Fibroblast of peridontal ligament (primary cell): ENCODE results near the gene ITCH.
A peak's percentile ranks its signal among the peaks of the same experiment; 100 is the strongest.

Experiments
- DNase-seq: peaks from one replicate; pipeline ENCODE4 v3.0.0-alpha.2; 2010; ENCODE audit errors: extremely low read depth

The ITCH gene

GRCh38 chr20:34530342-34530741 lies 167.3 kb downstream of the ITCH start:
- DNase-seq = no peak

DNA sequence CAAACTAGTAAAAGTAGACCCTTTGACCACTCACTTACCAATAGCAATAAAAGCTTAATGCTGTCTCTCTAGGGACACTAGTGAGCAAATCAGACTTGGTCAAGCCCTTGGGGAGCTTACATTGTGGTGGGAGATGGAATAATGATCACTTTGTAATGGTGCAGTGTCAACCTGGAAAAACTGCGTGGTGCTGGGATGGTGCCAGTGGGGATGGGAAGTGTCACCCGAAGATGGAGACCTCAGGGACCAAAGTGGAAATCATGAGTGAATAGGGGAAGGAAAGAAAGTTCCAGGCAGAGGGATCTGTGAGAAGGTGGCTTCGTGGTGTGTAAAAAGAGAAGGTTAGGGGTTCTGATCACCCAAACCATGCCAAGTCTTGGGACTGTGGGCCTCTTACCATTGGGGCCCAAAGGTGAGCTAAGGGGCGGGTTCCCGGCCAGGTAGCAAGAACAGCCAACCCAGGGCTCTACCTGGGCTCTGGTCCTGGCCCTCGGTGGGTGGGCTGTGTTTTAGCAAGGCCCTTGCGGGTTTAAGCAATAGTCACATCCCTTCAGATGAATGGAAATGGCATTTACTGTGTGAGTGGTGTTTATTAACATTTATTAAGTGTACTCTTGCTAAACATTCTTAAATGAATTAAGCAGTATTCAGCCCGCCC lies 168.7 kb downstream of the ITCH start:
- no peak for DNase-seq

GRCh38 chr20:34532320-34532719 lies 169.2 kb downstream of the ITCH start:
- no peak for DNase-seq

- no peak for DNase-seq
Observed at GRCh38 chr20:34532756-34533155, 169.7 kb downstream of the ITCH start.

DNA sequence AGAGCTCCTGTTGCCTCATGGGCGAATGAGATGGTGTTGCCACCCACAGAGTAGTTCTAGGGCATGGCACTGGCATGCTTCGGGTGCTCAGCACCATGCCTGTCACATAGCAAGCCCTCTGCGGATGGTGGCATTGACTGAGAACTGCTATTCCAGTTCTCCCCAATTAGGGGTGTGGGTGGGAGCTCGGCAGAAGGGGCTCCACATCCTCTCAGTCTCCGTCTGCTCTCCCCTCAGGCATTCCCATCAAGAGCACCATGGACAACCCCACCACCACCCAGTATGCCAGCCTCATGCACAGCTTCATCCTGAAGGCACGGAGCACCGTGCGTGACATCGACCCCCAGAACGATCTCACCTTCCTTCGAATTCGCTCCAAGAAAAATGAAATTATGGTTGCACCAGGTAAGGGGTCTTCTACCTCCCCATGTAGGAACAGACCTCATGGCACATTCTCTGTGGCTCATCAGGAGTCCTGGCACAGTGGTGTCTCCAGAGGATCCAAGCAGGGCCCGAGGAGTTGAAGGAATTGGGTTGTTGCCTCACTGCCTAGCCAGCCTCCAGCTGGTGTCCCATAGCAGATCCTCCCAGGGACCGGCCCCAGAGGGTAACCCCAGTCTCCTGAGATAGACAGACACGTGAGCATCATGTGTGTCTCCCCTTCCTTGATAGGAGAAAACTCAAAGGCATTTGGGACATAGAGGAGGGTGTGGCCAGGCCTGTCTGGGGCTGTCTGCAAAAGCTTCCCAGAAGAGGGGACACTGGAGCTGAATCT lies 171.5 kb downstream of the ITCH start:
- no peak for DNase-seq

- no peak for DNase-seq
Observed at GRCh38 chr20:34535301-34535840, 172.3 kb downstream of the ITCH start.

DNA sequence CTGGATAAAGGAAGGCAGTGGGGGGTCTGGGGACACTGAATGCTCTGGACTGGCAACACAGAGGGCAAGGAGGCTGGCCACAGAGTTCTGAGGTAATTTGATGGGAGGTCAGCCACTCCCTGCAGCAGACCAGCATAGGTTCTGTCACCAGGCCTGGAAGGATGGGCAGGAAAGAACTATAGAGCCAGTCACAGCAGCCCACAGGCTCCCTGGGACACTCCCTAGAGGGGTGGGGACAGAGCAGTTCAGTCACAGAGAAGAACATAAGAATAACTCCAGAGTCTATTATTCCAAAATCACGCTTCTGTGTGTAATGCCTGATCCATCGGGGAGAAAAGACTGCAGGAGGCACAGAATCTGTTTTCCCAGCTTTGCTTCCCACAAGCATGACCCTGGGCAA lies 172.8 kb downstream of the ITCH start:
- DNase-seq = no peak

DNA sequence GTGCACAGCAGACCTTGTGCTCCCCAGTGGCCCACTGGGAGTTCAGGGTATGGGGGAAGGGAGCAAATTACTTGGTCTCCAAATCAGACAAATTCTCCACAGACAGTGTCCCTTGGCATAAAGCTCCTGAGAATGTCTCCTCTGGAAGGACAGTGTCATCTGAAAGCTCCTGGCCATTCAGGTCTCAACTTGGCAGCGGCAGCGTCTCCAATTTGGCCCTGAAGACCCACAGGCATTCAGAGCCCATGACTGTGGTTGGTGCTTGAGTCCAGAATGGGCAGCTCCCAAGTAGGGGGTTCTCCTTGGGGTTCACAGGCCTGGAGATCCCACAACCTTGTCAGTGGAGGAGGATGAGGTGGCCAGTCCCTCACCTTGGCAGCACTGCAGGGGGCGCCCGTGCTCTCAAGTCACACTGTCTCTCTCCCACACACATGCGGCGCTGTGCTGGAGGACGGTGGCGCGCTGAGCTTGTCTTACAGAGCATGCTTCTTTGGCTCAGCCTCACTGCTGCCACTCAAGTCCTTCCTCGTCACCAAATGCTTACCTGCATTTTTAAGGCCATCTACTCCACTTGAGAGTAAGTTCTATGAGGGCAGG lies 173.8 kb downstream of the ITCH start:
- no peak for DNase-seq

GRCh38 chr20:34537651-34538050 lies 174.6 kb downstream of the ITCH start:
- DNase-seq = no peak

GRCh38 chr20:34538671-34539123 lies 175.6 kb downstream of the ITCH start:
- peak; percentile 75 for DNase-seq

DNA sequence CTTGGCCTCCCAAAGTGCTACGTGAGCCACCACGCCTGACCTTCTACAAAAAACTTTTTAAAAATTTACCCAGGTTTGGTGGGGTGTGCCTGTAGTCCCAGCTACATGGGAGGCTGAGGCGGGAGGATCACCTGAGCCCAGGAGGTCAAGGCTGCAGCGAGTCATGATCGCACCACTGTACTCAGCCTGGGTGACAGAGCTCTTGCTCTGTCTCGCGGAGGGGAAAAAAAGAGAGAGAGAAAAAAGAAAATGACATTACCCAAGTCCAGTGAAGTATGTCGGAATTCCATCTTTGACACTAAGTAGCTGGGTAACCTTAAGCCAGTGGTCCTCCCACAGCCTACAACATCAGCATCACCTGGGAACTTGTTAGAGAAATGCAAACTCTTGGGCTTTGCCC lies 176.7 kb downstream of the ITCH start:
- DNase-seq = no peak

DNA sequence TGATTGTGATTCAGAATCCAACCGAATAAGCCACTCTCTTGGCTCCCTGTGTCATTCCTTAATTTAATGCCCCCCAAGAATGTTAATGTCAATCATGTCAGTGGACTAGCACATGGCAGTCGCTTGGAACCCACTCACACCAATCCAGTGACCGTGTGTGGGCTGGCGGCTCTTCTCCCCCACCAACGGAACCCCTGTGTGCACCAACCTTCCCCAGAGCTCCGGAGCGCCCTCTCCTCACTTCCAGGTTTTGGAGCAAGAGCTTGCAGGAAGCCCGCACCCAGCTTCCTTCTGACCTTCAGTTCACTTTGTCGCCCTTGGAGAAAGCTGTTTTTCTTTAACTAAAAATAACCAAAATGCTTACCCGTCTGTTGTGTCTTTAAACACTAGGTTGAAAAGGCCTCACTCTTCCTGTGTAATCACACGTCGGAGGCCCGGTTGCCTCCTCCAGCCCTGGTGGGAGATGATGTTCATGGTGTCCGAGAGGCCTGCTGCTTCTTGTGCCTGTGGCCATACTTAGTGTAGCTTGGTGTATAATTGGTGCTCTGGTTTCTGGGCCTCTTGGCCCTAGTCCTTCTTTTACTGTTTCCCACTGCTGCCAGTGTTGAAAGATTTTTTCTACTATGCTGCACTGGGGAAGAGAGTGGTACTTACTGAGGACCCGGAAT lies 177.7 kb downstream of the ITCH start:
- no peak for DNase-seq

DNA sequence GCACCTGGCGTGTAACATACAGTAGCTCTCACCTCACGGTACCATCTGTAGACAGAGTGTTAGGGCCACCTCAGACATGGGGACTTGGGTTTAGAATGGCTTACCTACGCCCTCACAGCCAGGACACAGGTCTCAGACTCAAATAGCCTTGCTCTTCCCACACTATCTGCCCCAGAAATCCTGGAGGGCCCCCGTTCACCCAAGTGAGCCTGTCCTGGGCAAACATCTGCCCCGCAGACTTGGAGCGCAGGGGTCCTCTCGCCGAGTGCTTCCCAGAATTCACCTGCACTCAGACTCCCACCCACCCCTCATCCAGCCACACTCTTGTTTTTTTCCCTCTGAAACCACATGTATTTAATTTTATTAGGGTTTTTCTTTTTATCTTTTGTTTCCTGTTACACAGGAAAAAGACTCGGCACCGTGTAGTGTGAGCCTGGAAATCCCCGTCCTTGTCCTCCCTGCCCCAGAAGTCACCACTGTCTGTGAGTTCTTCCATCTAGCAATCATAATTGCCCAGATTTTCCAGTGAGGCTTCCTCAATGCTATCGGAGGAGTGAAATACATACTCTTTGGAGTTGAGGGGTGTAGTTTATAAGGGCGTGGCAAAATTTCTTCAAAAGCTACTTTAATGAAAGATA lies 178.3 kb downstream of the ITCH start:
- no peak for DNase-seq

GRCh38 chr20:34541917-34542316 lies 178.8 kb downstream of the ITCH start:
- no peak for DNase-seq

DNA sequence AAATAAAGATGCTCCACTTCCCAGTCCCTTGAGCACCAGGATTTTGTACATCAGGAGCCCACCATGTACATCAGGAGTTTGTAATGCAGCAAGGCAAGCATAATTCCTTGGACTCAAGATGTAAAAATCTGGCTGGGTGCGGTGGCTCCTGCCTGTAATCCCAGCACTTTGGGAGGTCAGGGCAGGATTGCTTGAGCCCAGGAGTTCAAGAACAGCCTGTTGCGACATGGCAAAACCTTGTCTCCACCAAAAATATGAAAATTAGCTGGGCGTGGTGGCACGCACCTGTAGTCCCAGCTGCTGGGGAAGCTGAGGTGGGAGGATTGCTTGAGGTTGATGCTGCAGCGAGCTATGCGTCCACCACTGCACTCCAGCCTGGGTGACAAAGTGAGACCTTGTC lies 179.4 kb downstream of the ITCH start:
- DNase-seq = no peak

- no peak for DNase-seq
Observed at GRCh38 chr20:34543463-34544056, 180.5 kb downstream of the ITCH start.

DNA sequence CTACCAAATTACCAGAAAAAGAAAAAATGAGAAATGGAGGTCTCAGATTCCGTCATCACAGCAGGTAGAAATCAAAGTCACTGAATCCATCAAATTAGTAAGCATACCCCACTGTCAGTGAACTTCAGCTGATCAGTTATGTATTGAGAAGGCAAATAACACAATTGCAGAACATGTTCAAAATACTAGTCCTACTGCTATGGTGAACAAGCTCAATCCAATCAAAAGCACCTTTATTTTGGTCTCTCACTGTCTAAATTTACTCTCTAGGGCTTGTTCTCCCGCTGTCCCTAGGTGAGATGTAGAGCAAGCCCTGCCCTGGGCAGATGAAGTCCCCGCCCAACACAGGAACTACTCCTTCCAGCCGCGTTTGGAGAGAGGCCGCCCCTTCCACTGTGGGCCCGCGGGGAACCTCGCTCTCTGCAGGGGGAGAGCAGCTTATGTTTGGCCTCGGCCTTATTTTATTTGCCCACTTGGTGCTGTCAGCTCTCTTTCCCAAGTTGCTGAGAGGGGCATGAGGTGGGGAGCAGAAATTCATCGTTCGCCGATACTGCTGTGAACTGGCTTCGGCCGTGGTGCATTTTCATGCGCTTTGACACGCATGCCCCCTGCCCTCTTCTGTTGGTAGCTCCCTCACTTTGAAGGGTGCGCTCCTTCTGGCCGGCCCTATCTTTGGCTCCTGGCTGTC lies 181.2 kb downstream of the ITCH start:
- no peak for DNase-seq

DNA sequence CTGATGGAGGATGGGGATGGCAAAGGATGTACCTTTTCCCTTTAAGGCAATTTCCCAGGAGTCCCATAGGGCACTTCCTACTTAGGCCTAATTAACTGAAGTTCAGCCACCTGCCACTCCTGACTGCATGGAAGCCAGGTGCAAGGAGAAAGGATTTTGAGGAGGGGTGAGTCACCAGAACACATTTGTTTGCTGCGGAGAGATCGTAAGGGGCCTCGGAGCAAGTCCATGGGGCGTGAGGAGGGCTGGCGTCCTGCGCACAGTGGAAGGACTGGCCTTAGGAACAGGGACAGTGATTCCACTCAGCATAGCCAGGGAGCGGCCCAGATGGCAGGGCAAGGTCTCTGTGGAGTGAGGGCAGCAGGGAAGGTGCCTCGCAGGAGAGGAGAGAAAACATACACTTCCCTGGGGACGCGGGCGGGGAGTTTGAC lies 183.7 kb downstream of the ITCH start:
- no peak for DNase-seq

DNA sequence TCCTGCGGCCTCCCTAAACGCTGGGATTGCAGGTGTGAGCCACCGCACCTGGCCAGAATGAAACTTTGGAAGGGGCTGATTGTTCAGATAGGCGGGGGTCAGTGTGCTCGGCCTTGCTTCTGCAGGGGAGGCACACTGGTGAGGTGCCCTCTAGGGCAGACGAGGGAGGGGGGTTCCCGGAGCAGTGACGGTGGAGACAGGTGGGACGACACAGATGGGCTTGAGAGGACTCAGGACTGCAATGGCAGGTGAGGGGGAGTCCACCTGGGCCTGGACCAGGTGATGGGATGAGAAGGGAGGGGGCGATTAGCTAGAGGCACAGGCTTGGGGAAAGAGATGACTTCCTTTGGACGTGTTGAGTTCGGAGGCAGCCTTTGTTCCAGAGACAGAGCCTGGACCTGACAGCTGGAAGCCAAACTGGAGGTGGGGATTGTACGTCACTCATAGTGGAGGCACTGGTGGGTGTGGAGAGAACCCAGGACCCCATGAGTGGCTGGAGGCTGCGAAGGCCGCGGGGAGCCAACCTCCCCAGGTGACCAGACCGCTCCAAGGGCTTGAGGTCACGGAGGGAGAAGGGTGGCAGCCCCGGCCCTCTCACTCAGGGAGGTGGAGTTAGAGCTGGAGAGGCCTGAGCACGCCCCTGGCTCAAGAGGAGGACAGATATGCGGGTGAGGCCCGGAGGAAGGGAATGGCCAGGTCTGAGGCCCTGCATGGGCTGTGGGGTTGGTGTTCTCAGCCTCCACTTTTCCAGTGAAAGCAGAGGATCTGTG lies 185.0 kb downstream of the ITCH start:
- no peak for DNase-seq
